ENCODE results near the gene TLR8.

The TLR8 gene

GRCh38 chrX:12906046-12906761, at the start of gene TLR8:
TSS of gene TLR8 (plus strand) at chrX:12906620. CDS start at chrX:12906707, 87 bp downstream.
- WGBS (ENCODE audit: insufficient coverage, insufficient read length), result no CpG with 5 or more reads among the region's 15 CpGs
- Histone ChIP-seq H3K27ac (ENCODE audit: low read length) (no peak within 1 kb of the TSS), H3K9me3 (ENCODE audit: control insufficient read depth, insufficient read depth, low read length) (no peaks in the 10 kb centered on the region), H3K4me3 (ENCODE audit: low read length) (no peak within 1 kb of the TSS), H3K36me3 (ENCODE audit: control insufficient read depth, insufficient read depth, low read length) (no peaks in the 10 kb centered on the region), H3K27me3 (ENCODE audit: control insufficient read depth, insufficient read depth, low read length) (no peaks in the 10 kb centered on the region), H3K4me1 (ENCODE audit: control insufficient read depth, insufficient read depth, low read length) (no peaks in the 10 kb centered on the region; the same call in 1 of the 2 replicates)
- DNase-seq (ENCODE audit: low read depth, low spot score), result no peak

GRCh38 chrX:12865359-12865758, 41.1 kb upstream of the TLR8 start:
- H3K27ac ChIP-seq (ENCODE audit: low read length), result no peak overlapping the region
- no CpG with 5 or more reads among the region's 7 CpGs for WGBS (ENCODE audit: insufficient coverage, insufficient read length)
- H3K4me3 ChIP-seq (ENCODE audit: low read length), result no peak overlapping the region
- no peaks in the 10 kb centered on the region for H3K4me1 ChIP-seq (ENCODE audit: control insufficient read depth, insufficient read depth, low read length)
- no peaks in the 10 kb centered on the region for H3K27me3 ChIP-seq (ENCODE audit: control insufficient read depth, insufficient read depth, low read length)
- DNase-seq (ENCODE audit: low read depth, low spot score), result no peak
- H3K9me3 ChIP-seq (ENCODE audit: control insufficient read depth, insufficient read depth, low read length), result no peaks in the 10 kb centered on the region
- H3K36me3 ChIP-seq (ENCODE audit: control insufficient read depth, insufficient read depth, low read length), result no peaks in the 10 kb centered on the region

GRCh38 chrX:12866451-12867377, 39.7 kb upstream of the TLR8 start, which contains the start of gene TLR7:
TSS of gene TLR7 (plus strand) at chrX:12867072. CDS start at chrX:12867579, 507 bp downstream.
- no peak within 1 kb of the TSS for H3K4me3 ChIP-seq (ENCODE audit: low read length)
- H3K27me3 ChIP-seq (ENCODE audit: control insufficient read depth, insufficient read depth, low read length), result no peaks in the 10 kb centered on the region
- WGBS (ENCODE audit: insufficient coverage, insufficient read length), result no CpG with 5 or more reads among the region's 7 CpGs
- DNase-seq (ENCODE audit: low read depth, low spot score), result no peak
- no peaks in the 10 kb centered on the region for H3K36me3 ChIP-seq (ENCODE audit: control insufficient read depth, insufficient read depth, low read length)
- no peaks in the 10 kb centered on the region for H3K4me1 ChIP-seq (ENCODE audit: control insufficient read depth, insufficient read depth, low read length)
- no peak within 1 kb of the TSS for H3K27ac ChIP-seq (ENCODE audit: low read length)
- H3K9me3 ChIP-seq (ENCODE audit: control insufficient read depth, insufficient read depth, low read length), result no peaks in the 10 kb centered on the region

- H3K27ac ChIP-seq (ENCODE audit: low read length), result no peak overlapping the region
- no peak for DNase-seq (ENCODE audit: low read depth, low spot score)
- no peaks in the 10 kb centered on the region for H3K27me3 ChIP-seq (ENCODE audit: control insufficient read depth, insufficient read depth, low read length)
- H3K36me3 ChIP-seq (ENCODE audit: control insufficient read depth, insufficient read depth, low read length), result no peaks in the 10 kb centered on the region
- H3K9me3 ChIP-seq (ENCODE audit: control insufficient read depth, insufficient read depth, low read length), result no peaks in the 10 kb centered on the region
- no peaks in the 10 kb centered on the region for H3K4me1 ChIP-seq (ENCODE audit: control insufficient read depth, insufficient read depth, low read length)
- H3K4me3 ChIP-seq (ENCODE audit: low read length), result no peak overlapping the region
- no CpG with 5 or more reads among the region's 4 CpGs for WGBS (ENCODE audit: insufficient coverage, insufficient read length)
These were observed 38.7 kb upstream of the TLR8 start for GRCh38 chrX:12867685-12868084.

- Histone ChIP-seq H3K36me3 (ENCODE audit: control insufficient read depth, insufficient read depth, low read length) (no peaks in the 10 kb centered on the region), H3K4me1 (ENCODE audit: control insufficient read depth, insufficient read depth, low read length) (no peaks in the 10 kb centered on the region), H3K9me3 (ENCODE audit: control insufficient read depth, insufficient read depth, low read length) (no peaks in the 10 kb centered on the region), H3K4me3 (ENCODE audit: low read length) (no peak overlapping the region), H3K27me3 (ENCODE audit: control insufficient read depth, insufficient read depth, low read length) (no peaks in the 10 kb centered on the region), H3K27ac (ENCODE audit: low read length) (no peak overlapping the region)
- WGBS (ENCODE audit: insufficient coverage, insufficient read length), result no CpG with 5 or more reads among the region's 4 CpGs
- DNase-seq (ENCODE audit: low read depth, low spot score), result no peak
These were observed 37.7 kb upstream of the TLR8 start for GRCh38 chrX:12868747-12869146.

GRCh38 chrX:12871257-12871656, 35.2 kb upstream of the TLR8 start:
- H3K4me1 ChIP-seq (ENCODE audit: control insufficient read depth, insufficient read depth, low read length), result no peaks in the 10 kb centered on the region
- WGBS (ENCODE audit: insufficient coverage, insufficient read length), result no CpG with 5 or more reads among the region's 6 CpGs
- H3K27me3 ChIP-seq (ENCODE audit: control insufficient read depth, insufficient read depth, low read length), result no peaks in the 10 kb centered on the region
- DNase-seq (ENCODE audit: low read depth, low spot score), result no peak
- no peaks in the 10 kb centered on the region for H3K9me3 ChIP-seq (ENCODE audit: control insufficient read depth, insufficient read depth, low read length)
- H3K4me3 ChIP-seq (ENCODE audit: low read length), result no peak overlapping the region
- H3K36me3 ChIP-seq (ENCODE audit: control insufficient read depth, insufficient read depth, low read length), result no peaks in the 10 kb centered on the region
- H3K27ac ChIP-seq (ENCODE audit: low read length), result no peak overlapping the region

GRCh38 chrX:12872741-12873140, 33.7 kb upstream of the TLR8 start:
- Histone ChIP-seq H3K9me3 (ENCODE audit: control insufficient read depth, insufficient read depth, low read length) (no peaks in the 10 kb centered on the region), H3K36me3 (ENCODE audit: control insufficient read depth, insufficient read depth, low read length) (no peaks in the 10 kb centered on the region), H3K4me3 (ENCODE audit: low read length) (no peak overlapping the region), H3K27me3 (ENCODE audit: control insufficient read depth, insufficient read depth, low read length) (no peaks in the 10 kb centered on the region), H3K4me1 (ENCODE audit: control insufficient read depth, insufficient read depth, low read length) (no peaks in the 10 kb centered on the region), H3K27ac (ENCODE audit: low read length) (no peak overlapping the region)
- WGBS (ENCODE audit: insufficient coverage, insufficient read length), result no CpG with 5 or more reads among the region's 4 CpGs
- no peak for DNase-seq (ENCODE audit: low read depth, low spot score)

GRCh38 chrX:12874581-12874980, 31.8 kb upstream of the TLR8 start:
- no peak overlapping the region for H3K27ac ChIP-seq (ENCODE audit: low read length)
- no peaks in the 10 kb centered on the region for H3K4me1 ChIP-seq (ENCODE audit: control insufficient read depth, insufficient read depth, low read length)
- no peaks in the 10 kb centered on the region for H3K9me3 ChIP-seq (ENCODE audit: control insufficient read depth, insufficient read depth, low read length)
- H3K27me3 ChIP-seq (ENCODE audit: control insufficient read depth, insufficient read depth, low read length), result no peaks in the 10 kb centered on the region
- no peaks in the 10 kb centered on the region for H3K36me3 ChIP-seq (ENCODE audit: control insufficient read depth, insufficient read depth, low read length)
- WGBS (ENCODE audit: insufficient coverage, insufficient read length), result no CpG with 5 or more reads among the region's 4 CpGs
- DNase-seq (ENCODE audit: low read depth, low spot score), result no peak
- H3K4me3 ChIP-seq (ENCODE audit: low read length), result no peak overlapping the region

GRCh38 chrX:12877386-12877785, 29.0 kb upstream of the TLR8 start:
- Histone ChIP-seq H3K27me3 (ENCODE audit: control insufficient read depth, insufficient read depth, low read length) (no peaks in the 10 kb centered on the region), H3K9me3 (ENCODE audit: control insufficient read depth, insufficient read depth, low read length) (no peaks in the 10 kb centered on the region), H3K27ac (ENCODE audit: low read length) (no peak overlapping the region), H3K4me3 (ENCODE audit: low read length) (no peak overlapping the region), H3K4me1 (ENCODE audit: control insufficient read depth, insufficient read depth, low read length) (no peaks in the 10 kb centered on the region), H3K36me3 (ENCODE audit: control insufficient read depth, insufficient read depth, low read length) (no peaks in the 10 kb centered on the region)
- no CpG with 5 or more reads among the region's 8 CpGs for WGBS (ENCODE audit: insufficient coverage, insufficient read length)
- no peak for DNase-seq (ENCODE audit: low read depth, low spot score)

GRCh38 chrX:12878536-12878935, 27.9 kb upstream of the TLR8 start:
- Histone ChIP-seq H3K4me1 (ENCODE audit: control insufficient read depth, insufficient read depth, low read length) (no peaks in the 10 kb centered on the region), H3K4me3 (ENCODE audit: low read length) (no peak overlapping the region), H3K36me3 (ENCODE audit: control insufficient read depth, insufficient read depth, low read length) (no peaks in the 10 kb centered on the region), H3K9me3 (ENCODE audit: control insufficient read depth, insufficient read depth, low read length) (no peaks in the 10 kb centered on the region), H3K27me3 (ENCODE audit: control insufficient read depth, insufficient read depth, low read length) (no peaks in the 10 kb centered on the region), H3K27ac (ENCODE audit: low read length) (no peak overlapping the region)
- WGBS (ENCODE audit: insufficient coverage, insufficient read length), result no CpG with 5 or more reads among the region's 1 CpG
- no peak for DNase-seq (ENCODE audit: low read depth, low spot score)

Measured in iPS DF 6.9 (cell line).